Measurements from ENCODE around the gene COA1.

DNA sequence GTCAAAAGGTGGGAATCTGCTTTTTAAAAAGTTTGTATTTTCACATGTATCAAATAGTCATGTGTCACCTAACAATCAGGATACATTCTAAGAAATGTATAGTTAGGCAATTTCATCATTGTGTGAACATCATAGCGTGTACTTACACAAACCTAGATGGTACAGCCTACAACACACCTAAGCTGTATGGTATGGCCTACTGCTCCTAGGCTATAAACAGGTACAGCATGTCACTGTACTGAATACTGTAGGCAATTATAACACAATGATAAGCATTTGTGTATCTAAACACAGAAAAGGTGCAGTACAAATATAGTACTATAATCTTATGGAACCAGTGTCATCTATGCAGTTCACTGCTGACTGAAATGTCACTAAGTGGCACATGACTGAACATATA lies 17.8 kb downstream of the COA1 start:
- TF ChIP-seq, protein P1, sequence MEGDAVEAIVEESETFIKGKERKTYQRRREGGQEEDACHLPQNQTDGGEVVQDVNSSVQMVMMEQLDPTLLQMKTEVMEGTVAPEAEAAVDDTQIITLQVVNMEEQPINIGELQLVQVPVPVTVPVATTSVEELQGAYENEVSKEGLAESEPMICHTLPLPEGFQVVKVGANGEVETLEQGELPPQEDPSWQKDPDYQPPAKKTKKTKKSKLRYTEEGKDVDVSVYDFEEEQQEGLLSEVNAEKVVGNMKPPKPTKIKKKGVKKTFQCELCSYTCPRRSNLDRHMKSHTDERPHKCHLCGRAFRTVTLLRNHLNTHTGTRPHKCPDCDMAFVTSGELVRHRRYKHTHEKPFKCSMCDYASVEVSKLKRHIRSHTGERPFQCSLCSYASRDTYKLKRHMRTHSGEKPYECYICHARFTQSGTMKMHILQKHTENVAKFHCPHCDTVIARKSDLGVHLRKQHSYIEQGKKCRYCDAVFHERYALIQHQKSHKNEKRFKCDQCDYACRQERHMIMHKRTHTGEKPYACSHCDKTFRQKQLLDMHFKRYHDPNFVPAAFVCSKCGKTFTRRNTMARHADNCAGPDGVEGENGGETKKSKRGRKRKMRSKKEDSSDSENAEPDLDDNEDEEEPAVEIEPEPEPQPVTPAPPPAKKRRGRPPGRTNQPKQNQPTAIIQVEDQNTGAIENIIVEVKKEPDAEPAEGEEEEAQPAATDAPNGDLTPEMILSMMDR (IDR thresholded peaks at IDR 0.05) = no peak
- TF ChIP-seq POLR2A (IDR thresholded peaks at IDR 0.05) (no peak), POLR2AphosphoS5 (IDR thresholded peaks at IDR 0.05) (no peak), EP300 (IDR thresholded peaks at IDR 0.05) (no peak)
